PC-3 (cell line): ENCODE results near the gene PDIA5. TPM values are rescaled to one million over a fixed set of nuclear protein-coding genes. Genes with fewer than 3 reads are reported as not detected.

Experiments
- ATAC-seq: fragments of 200-7000 bp; cut with Tn5 transposase; 2 replicates; pipeline ENCODE4 v1.9.1; 2020; ENCODE audit warnings: mild to moderate bottlenecking, moderate library complexity
- BruUV-seq: library from RNA; stranded (reverse); fragments of 400-500 nt; replicated peaks from 2 replicates; lab custom pipeline; 2021; lab: Mats Ljungman, UMichigan
- CTCF ChIA-PET: fragments of 300-600 bp; sonication (Branson Sonifier 250); formaldehyde crosslinking; loops from one replicate; lab custom pipeline; 2022; ENCODE audit warnings: antibody characterized with exemption; lab: Charles Lee
- POLR2A ChIA-PET: fragments of 300-600 bp; sonication (Branson Sonifier 250); formaldehyde crosslinking; loops from one replicate; lab custom pipeline; 2022; ENCODE audit warnings: antibody characterized with exemption; ENCODE audit not compliant: unreplicated experiment; lab: Charles Lee
- DNase-seq: peaks from one replicate; pipeline ENCODE4 v3.0.0-alpha.2; 2015
- H2AFZ ChIP-seq: fragments of 300-600 bp; sonication (generic); 2 replicates; pipeline ENCODE4 v1.6.0; 2016; ENCODE audit warnings: antibody characterized with exemption, low read length
- H3F3A ChIP-seq: fragments of 300-600 bp; sonication (generic); one replicate; pipeline ENCODE4 v1.6.0; 2017; ENCODE audit warnings: antibody characterized with exemption, low read length, control low read depth, mild to moderate bottlenecking; ENCODE audit not compliant: unreplicated experiment
- H3K27ac ChIP-seq: fragments of 300-600 bp; sonication (generic); 2 replicates; pipeline ENCODE4 v1.5.1; 2016; ENCODE audit warnings: mild to moderate bottlenecking, low read length
- H3K27me3 ChIP-seq: fragments of 300-600 bp; sonication (generic); 2 replicates; pipeline ENCODE4 v1.6.1; 2016; ENCODE audit warnings: low read length, mixed read lengths
- H3K36me3 ChIP-seq: fragments of 300-600 bp; sonication (generic); 2 replicates; pipeline ENCODE4 v1.6.1; 2016; ENCODE audit warnings: low read depth, mixed run types, low read length, mixed read lengths
- H3K4me1 ChIP-seq: fragments of 300-600 bp; sonication (generic); 2 replicates; pipeline ENCODE4 v1.5.1; 2016; ENCODE audit warnings: low read length; ENCODE audit not compliant: insufficient read depth
- H3K4me2 ChIP-seq: fragments of 300-600 bp; sonication (generic); 2 replicates; pipeline ENCODE4 v1.6.0; 2016; ENCODE audit warnings: low read length
- H3K4me3 ChIP-seq: fragments of 300-600 bp; sonication (generic); 2 replicates; pipeline ENCODE4 v1.5.1; 2016; ENCODE audit warnings: mild to moderate bottlenecking, low read length, mixed read lengths
- H3K79me2 ChIP-seq: fragments of 300-600 bp; sonication (generic); 2 replicates; pipeline ENCODE4 v1.6.1; 2017; ENCODE audit warnings: low read length, mixed read lengths
- H3K9ac ChIP-seq: fragments of 300-600 bp; sonication (generic); 2 replicates; pipeline ENCODE4 v1.6.0; 2016; ENCODE audit warnings: mild to moderate bottlenecking, low read length
- H3K9me2 ChIP-seq: fragments of 300-600 bp; sonication (generic); replicated peaks from 2 replicates; pipeline ENCODE4 v1.6.1; 2016; ENCODE audit warnings: mixed run types, low read length, mixed read lengths
- H3K9me3 ChIP-seq: fragments of 300-600 bp; sonication (generic); 2 replicates; pipeline ENCODE4 v1.6.1; 2016; ENCODE audit warnings: low read length, mixed read lengths
- H4K20me1 ChIP-seq: fragments of 300-600 bp; sonication (generic); 2 replicates; pipeline ENCODE4 v1.6.1; 2016; ENCODE audit warnings: low read length, mixed read lengths
- CTCF ChIP-seq: fragments of 300-600 bp; sonication (generic); conservative IDR thresholded peaks from 2 replicates; pipeline ENCODE4 v1.5.1; 2017; ENCODE audit warnings: antibody characterized with exemption, low read depth, mild to moderate bottlenecking, low read length
- EZH2 ChIP-seq: fragments of 300-600 bp; sonication (generic); IDR thresholded peaks from one replicate; pipeline ENCODE4 v1.6.1; 2017; ENCODE audit warnings: antibody characterized with exemption, mild to moderate bottlenecking, low read length; ENCODE audit not compliant: unreplicated experiment
- EZH2phosphoT487 ChIP-seq: fragments of 300-600 bp; sonication (generic); IDR thresholded peaks from 2 replicates; pipeline ENCODE4 v1.6.1; 2018; ENCODE audit warnings: mild to moderate bottlenecking, antibody characterized with exemption, low read length, borderline replicate concordance
- intact Hi-C: fragments of 100-400 bp; cut with micrococcal nuclease; formaldehyde crosslinking; loops from 2 replicates; pipeline ENCODE4 v1.9.0; 2023
- total RNA-seq: library from RNA; depleted of rRNA; stranded (reverse); fragments of >200 nt; gene quantifications from 2 replicates; pipeline ENCODE4 v1.2.3, GENCODE V29; 2014

PDIA5 gene
- total RNA-seq, 1 experiment from 2014 or later = 24.6 TPM

- peaks cover 99% of the 10 kb centered on the region for H3K79me2 ChIP-seq
- peaks cover 24% of the 10 kb centered on the region for H3K4me1 ChIP-seq
- ChIA-PET CTCF (no interaction called here), POLR2A (no interaction called here)
- TF ChIP-seq EZH2phosphoT487 = no peak
- TF ChIP-seq CTCF = no peak
- TF ChIP-seq EZH2 = no peak
- H3K27ac ChIP-seq = no peak overlapping the region
- no peak overlapping the region for H3K4me2 ChIP-seq
- no peaks in the 10 kb centered on the region for H3K36me3 ChIP-seq
- no TSS peak for BruUV-seq
- H2AFZ ChIP-seq = no peak overlapping the region
- ATAC-seq = no peak
- peaks cover 58% of the 10 kb centered on the region for H4K20me1 ChIP-seq
- no peak overlapping the region for H3K4me3 ChIP-seq
- H3K9ac ChIP-seq = no peak overlapping the region
- H3F3A ChIP-seq = no peaks in the 10 kb centered on the region
- DNase-seq = no peak
- intact Hi-C loops = no loop called here
- H3K9me3 ChIP-seq = no peaks in the 10 kb centered on the region
- no peaks in the 10 kb centered on the region for H3K9me2 ChIP-seq
- H3K27me3 ChIP-seq = no peaks in the 10 kb centered on the region
Observed at GRCh38 chr3:123072152-123072551, 5.3 kb downstream of the PDIA5 start.

GRCh38 chr3:123072564-123072963 is 5.7 kb downstream of the PDIA5 start:
- Histone ChIP-seq H3K4me1 (peaks cover 24% of the 10 kb centered on the region), H3F3A (no peaks in the 10 kb centered on the region), H2AFZ (no peak overlapping the region), H3K4me3 (no peak overlapping the region), H3K4me2 (no peak overlapping the region), H3K9me3 (no peaks in the 10 kb centered on the region), H4K20me1 (peaks cover 62% of the 10 kb centered on the region), H3K36me3 (no peaks in the 10 kb centered on the region), H3K27ac (no peak overlapping the region), H3K9me2 (no peaks in the 10 kb centered on the region), H3K27me3 (no peaks in the 10 kb centered on the region), H3K79me2 (peaks cover 99% of the 10 kb centered on the region), H3K9ac (no peak overlapping the region)
- intact Hi-C loops = no loop called here
- ChIA-PET CTCF (no interaction called here), POLR2A (no interaction called here)
- DNase-seq (no peak), ATAC-seq (no peak)
- no TSS peak for BruUV-seq
- no peak for TF ChIP-seq EZH2phosphoT487
- TF ChIP-seq EZH2 = no peak
- TF ChIP-seq CTCF = no peak

- no peak for TF ChIP-seq EZH2phosphoT487
- TF ChIP-seq CTCF = no peak
- no peak for TF ChIP-seq EZH2
- CTCF ChIA-PET = no interaction called here
- no TSS peak for BruUV-seq
- H3K36me3 ChIP-seq = no peaks in the 10 kb centered on the region
- H3K4me3 ChIP-seq = no peak overlapping the region
- peak; percentile 27 for DNase-seq
- H3F3A ChIP-seq = no peaks in the 10 kb centered on the region
- ATAC-seq = no peak
- H3K79me2 ChIP-seq = peaks cover 93% of the 10 kb centered on the region
- POLR2A ChIA-PET = no interaction called here
- H3K4me1 ChIP-seq = peaks cover 27% of the 10 kb centered on the region
- H2AFZ ChIP-seq = no peak overlapping the region
- H4K20me1 ChIP-seq = peaks cover 65% of the 10 kb centered on the region
- no peaks in the 10 kb centered on the region for H3K9me2 ChIP-seq
- H3K9ac ChIP-seq = no peak overlapping the region
- no peaks in the 10 kb centered on the region for H3K27me3 ChIP-seq
- no peak overlapping the region for H3K27ac ChIP-seq
- H3K4me2 ChIP-seq = no peak overlapping the region
- H3K9me3 ChIP-seq = no peaks in the 10 kb centered on the region
- intact Hi-C loops = no loop called here
Observed at GRCh38 chr3:123075359-123075758, 8.5 kb downstream of the PDIA5 start.
